Mesendoderm (in vitro differentiated cells): Measurements from ENCODE around the gene SCD5.
A peak's percentile ranks its signal among the peaks of the same experiment; 100 is the strongest.

Source experiments
- DNase-seq: peaks from one replicate; pipeline ENCODE4 v3.0.0; 2013
- H2AK5ac ChIP-seq: 2 replicates; pipeline ENCODE4 v1.6.1; 2013; ENCODE audit warnings: low read length, inconsistent platforms
- H2BK120ac ChIP-seq: 2 replicates; pipeline ENCODE4 v1.6.1; 2013; ENCODE audit warnings: low read depth, mild to moderate bottlenecking, low read length, moderate library complexity, mixed read lengths
- H2BK15ac ChIP-seq: replicated peaks from 2 replicates; pipeline ENCODE4 v1.6.1; 2013; ENCODE audit warnings: low read depth, mild to moderate bottlenecking, moderate library complexity
- H2BK5ac ChIP-seq: 2 replicates; pipeline ENCODE4 v1.6.1; 2013; ENCODE audit warnings: low read length, inconsistent platforms
- H3K18ac ChIP-seq: 2 replicates; pipeline ENCODE4 v1.6.1; 2013; ENCODE audit warnings: mild to moderate bottlenecking, low read length, mixed read lengths
- H3K23ac ChIP-seq: one replicate; pipeline ENCODE4 v1.6.1; 2013; ENCODE audit warnings: low read length
- H3K27ac ChIP-seq: 2 replicates; pipeline ENCODE4 v1.5.1; 2013; ENCODE audit warnings: low read depth, mild to moderate bottlenecking, inconsistent platforms, low read length, moderate library complexity
- H3K27me3 ChIP-seq: 2 replicates; pipeline ENCODE4 v1.6.1; 2013; ENCODE audit warnings: low read length, control low read depth, mild to moderate bottlenecking, inconsistent platforms; ENCODE audit not compliant: insufficient read depth, poor library complexity
- H3K36me3 ChIP-seq: 2 replicates; pipeline ENCODE4 v1.6.1; 2013; ENCODE audit warnings: low read length, inconsistent platforms; ENCODE audit not compliant: control insufficient read depth, insufficient read depth
- H3K4ac ChIP-seq: one replicate; pipeline ENCODE4 v1.6.1; 2013; ENCODE audit warnings: low read depth, mild to moderate bottlenecking, low read length, moderate library complexity
- H3K4me1 ChIP-seq: 2 replicates; pipeline ENCODE4 v1.6.1; 2013; ENCODE audit warnings: low read depth, low read length, inconsistent platforms; ENCODE audit not compliant: control insufficient read depth
- H3K4me2 ChIP-seq: 2 replicates; pipeline ENCODE4 v1.6.1; 2013; ENCODE audit warnings: low read length
- H3K4me3 ChIP-seq: 2 replicates; pipeline ENCODE4 v1.5.1; 2013; ENCODE audit warnings: mild to moderate bottlenecking, low read length
- H3K56ac ChIP-seq: one replicate; pipeline ENCODE4 v1.6.1; 2013; ENCODE audit warnings: low read length
- H3K79me1 ChIP-seq: 2 replicates; pipeline ENCODE4 v1.6.1; 2013; ENCODE audit warnings: low read length, inconsistent platforms
- H3K79me2 ChIP-seq: 2 replicates; pipeline ENCODE4 v1.6.1; 2013; ENCODE audit warnings: mild to moderate bottlenecking, low read length; ENCODE audit not compliant: control insufficient read depth, insufficient read depth
- H3K9ac ChIP-seq: 2 replicates; pipeline ENCODE4 v1.6.1; 2013; ENCODE audit warnings: low read length, inconsistent platforms
- H4K5ac ChIP-seq: one replicate; pipeline ENCODE4 v1.6.1; 2013; ENCODE audit warnings: low read length
- H4K8ac ChIP-seq: one replicate; pipeline ENCODE4 v1.6.1; 2013; ENCODE audit warnings: low read depth, mild to moderate bottlenecking, control low read depth, low read length, moderate library complexity
- WGBS: extraction: QIAGEN DNeasy Blood & Tissue Kit; methylation state at CpG from one replicate; pipeline ENCODE4 v1.1.7; 2013; ENCODE audit warnings: low lambda C conversion rate, missing lambda C conversion rate; ENCODE audit not compliant: insufficient coverage; ENCODE audit errors: extremely low coverage; 5-methylcytosine and 5-hydroxymethylcytosine counted together

The SCD5 gene

GRCh38 chr4:82642331-82642730 is 156.3 kb downstream of the SCD5 start:
- H4K8ac ChIP-seq: no peak overlapping the region
- no peak for DNase-seq
- H3K18ac ChIP-seq: no peak overlapping the region
- no peak overlapping the region for H2BK15ac ChIP-seq
- H3K4me3 ChIP-seq: no peak overlapping the region
- H3K4me2 ChIP-seq: no peak overlapping the region
- no peak overlapping the region for H3K56ac ChIP-seq
- H3K79me1 ChIP-seq: no peaks in the 10 kb centered on the region
- no peak overlapping the region for H2BK120ac ChIP-seq
- H3K27me3 ChIP-seq: no peaks in the 10 kb centered on the region
- no peak overlapping the region for H3K9ac ChIP-seq
- no peak overlapping the region for H3K4ac ChIP-seq
- H3K27ac ChIP-seq: no peak overlapping the region
- no peak overlapping the region for H4K5ac ChIP-seq
- no peaks in the 10 kb centered on the region for H3K36me3 ChIP-seq
- H3K4me1 ChIP-seq: no peaks in the 10 kb centered on the region
- WGBS: no CpG with 5 or more reads among the region's 7 CpGs
- no peak overlapping the region for H2AK5ac ChIP-seq
- H2BK5ac ChIP-seq: no peak overlapping the region
- H3K79me2 ChIP-seq: no peaks in the 10 kb centered on the region
- H3K23ac ChIP-seq: no peak overlapping the region

GRCh38 chr4:82640540-82640939 is 158.1 kb downstream of the SCD5 start:
- DNase-seq: no peak
- Histone ChIP-seq H3K9ac (no peak overlapping the region), H3K4ac (no peak overlapping the region), H3K56ac (no peak overlapping the region), H4K8ac (no peak overlapping the region), H3K4me2 (no peak overlapping the region), H2BK15ac (no peak overlapping the region), H2BK5ac (no peak overlapping the region), H3K4me1 (no peaks in the 10 kb centered on the region), H3K18ac (no peak overlapping the region), H3K27ac (no peak overlapping the region), H3K79me1 (no peaks in the 10 kb centered on the region), H2AK5ac (no peak overlapping the region), H3K36me3 (no peaks in the 10 kb centered on the region), H3K27me3 (no peaks in the 10 kb centered on the region), H2BK120ac (no peak overlapping the region), H4K5ac (no peak overlapping the region), H3K79me2 (no peaks in the 10 kb centered on the region), H3K23ac (no peak overlapping the region), H3K4me3 (no peak overlapping the region)
- no CpG with 5 or more reads among the region's 5 CpGs for WGBS

DNA sequence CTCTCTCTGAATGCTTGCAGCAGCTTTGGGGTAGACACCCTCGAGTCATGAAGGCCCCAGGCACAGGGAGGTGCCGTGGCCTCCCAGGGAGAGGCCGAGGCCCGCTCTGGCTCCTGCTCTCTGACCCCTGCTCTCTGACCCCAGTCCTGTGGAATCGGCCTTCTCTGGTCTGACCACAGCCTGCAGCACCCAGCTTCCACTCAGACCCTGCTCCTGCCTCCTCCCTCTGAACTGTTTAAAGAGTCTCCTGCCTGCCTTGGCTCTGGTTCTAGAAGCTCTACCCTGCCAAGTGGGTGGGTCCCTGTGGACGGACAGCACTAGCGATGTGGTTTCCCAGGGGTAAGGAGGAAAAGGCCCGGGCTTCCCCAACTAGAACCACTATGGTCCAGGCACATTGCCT is 158.6 kb downstream of the SCD5 start:
- WGBS: no CpG with 5 or more reads among the region's 8 CpGs
- no peak overlapping the region for H4K8ac ChIP-seq
- no peak overlapping the region for H2BK5ac ChIP-seq
- H3K4me3 ChIP-seq: no peak overlapping the region
- H3K79me1 ChIP-seq: no peaks in the 10 kb centered on the region
- H2BK120ac ChIP-seq: no peak overlapping the region
- no peak overlapping the region for H3K56ac ChIP-seq
- H3K27me3 ChIP-seq: no peaks in the 10 kb centered on the region
- H3K18ac ChIP-seq: no peak overlapping the region
- no peak overlapping the region for H3K9ac ChIP-seq
- H3K79me2 ChIP-seq: no peaks in the 10 kb centered on the region
- no peak for DNase-seq
- H4K5ac ChIP-seq: no peak overlapping the region
- no peak overlapping the region for H3K4ac ChIP-seq
- no peak overlapping the region for H3K27ac ChIP-seq
- H2BK15ac ChIP-seq: no peak overlapping the region
- no peak overlapping the region for H3K4me2 ChIP-seq
- no peak overlapping the region for H3K23ac ChIP-seq
- H3K36me3 ChIP-seq: no peaks in the 10 kb centered on the region
- no peaks in the 10 kb centered on the region for H3K4me1 ChIP-seq
- H2AK5ac ChIP-seq: no peak overlapping the region

DNA sequence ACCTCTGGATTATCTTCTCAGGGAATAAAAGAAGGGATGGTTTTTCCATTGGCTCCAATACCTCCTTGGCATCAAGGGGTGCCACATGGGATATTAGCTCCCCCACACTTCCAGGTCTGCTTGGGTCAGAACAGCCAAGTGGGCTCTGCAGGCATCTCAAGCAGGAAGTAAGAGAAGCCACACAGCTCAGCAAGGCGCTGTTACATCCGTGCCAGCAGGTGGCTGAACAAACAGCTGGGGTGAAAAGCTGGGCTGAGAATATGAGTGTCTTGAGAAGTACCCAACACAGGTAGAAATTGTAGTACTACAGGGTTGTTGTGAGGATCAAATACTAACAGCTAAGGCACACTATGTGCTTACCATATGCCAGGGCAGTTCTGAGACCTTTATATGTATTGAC is 160.1 kb downstream of the SCD5 start:
- no peak overlapping the region for H4K8ac ChIP-seq
- peak; percentile 12 for DNase-seq
- no peak overlapping the region for H2BK5ac ChIP-seq
- H3K79me1 ChIP-seq: no peaks in the 10 kb centered on the region
- H3K36me3 ChIP-seq: no peaks in the 10 kb centered on the region
- no peak overlapping the region for H3K9ac ChIP-seq
- no peak overlapping the region for H2BK120ac ChIP-seq
- no peak overlapping the region for H2AK5ac ChIP-seq
- no peaks in the 10 kb centered on the region for H3K27me3 ChIP-seq
- no peaks in the 10 kb centered on the region for H3K4me1 ChIP-seq
- H3K18ac ChIP-seq: no peak overlapping the region
- no peak overlapping the region for H3K27ac ChIP-seq
- no peak overlapping the region for H3K56ac ChIP-seq
- no peak overlapping the region for H3K4ac ChIP-seq
- H3K79me2 ChIP-seq: no peaks in the 10 kb centered on the region
- no CpG with 5 or more reads among the region's 2 CpGs for WGBS
- no peak overlapping the region for H3K23ac ChIP-seq
- no peak overlapping the region for H3K4me3 ChIP-seq
- H4K5ac ChIP-seq: no peak overlapping the region
- H2BK15ac ChIP-seq: no peak overlapping the region
- H3K4me2 ChIP-seq: no peak overlapping the region

- Histone ChIP-seq H4K8ac (no peak overlapping the region), H3K27me3 (no peaks in the 10 kb centered on the region), H3K4ac (no peak overlapping the region), H3K79me2 (no peaks in the 10 kb centered on the region), H3K9ac (no peak overlapping the region), H2BK120ac (no peak overlapping the region), H3K4me3 (no peak overlapping the region), H3K4me2 (no peak overlapping the region), H3K18ac (no peak overlapping the region), H3K27ac (no peak overlapping the region), H3K56ac (no peak overlapping the region), H3K4me1 (no peaks in the 10 kb centered on the region), H2AK5ac (no peak overlapping the region), H3K79me1 (no peaks in the 10 kb centered on the region), H2BK15ac (no peak overlapping the region), H3K23ac (no peak overlapping the region), H2BK5ac (no peak overlapping the region), H3K36me3 (no peaks in the 10 kb centered on the region), H4K5ac (no peak overlapping the region)
- WGBS: no CpG with 5 or more reads among the region's 1 CpG
- DNase-seq: no peak
Observed at GRCh38 chr4:82630079-82630478, 168.5 kb downstream of the SCD5 start.

GRCh38 chr4:82629238-82630000 is 169.2 kb downstream of the SCD5 start:
- Histone ChIP-seq H3K23ac (no peak overlapping the region), H2BK120ac (no peak overlapping the region), H3K36me3 (no peaks in the 10 kb centered on the region), H3K79me2 (no peaks in the 10 kb centered on the region), H2BK15ac (no peak overlapping the region), H3K4me1 (no peaks in the 10 kb centered on the region), H3K4ac (no peak overlapping the region), H4K5ac (no peak overlapping the region), H3K27me3 (no peaks in the 10 kb centered on the region), H2AK5ac (no peak overlapping the region), H2BK5ac (no peak overlapping the region), H3K79me1 (no peaks in the 10 kb centered on the region), H3K4me2 (no peak overlapping the region), H3K4me3 (no peak overlapping the region), H3K27ac (no peak overlapping the region), H4K8ac (no peak overlapping the region), H3K18ac (no peak overlapping the region), H3K9ac (no peak overlapping the region), H3K56ac (no peak overlapping the region)
- no CpG with 5 or more reads among the region's 2 CpGs for WGBS
- peak; percentile 69 for DNase-seq
